AG04449 (cell line): ENCODE results near the gene EOMES.

Source experiments
- CTCF ChIA-PET: fragments of 350-600 bp; formaldehyde crosslinking; extraction: SDS; loops from one replicate; lab custom pipeline; 2021; ENCODE audit warnings: antibody characterized with exemption; lab: Yijun Ruan, JAX
- POLR2A ChIA-PET: fragments of 400-600, 350-600 bp; formaldehyde crosslinking; extraction: SDS; loops from one replicate; lab custom pipeline; 2020; ENCODE audit warnings: antibody characterized with exemption, inconsistent platforms; lab: Yijun Ruan, JAX
- DNase-seq: peaks from one replicate; pipeline ENCODE4 v3.0.0-alpha.2; 2010; ENCODE audit warnings: low read depth, low spot score
- H3K4me3 ChIP-seq: 2 replicates; pipeline ENCODE4 v1.5.1; 2011; ENCODE audit warnings: low read depth, mild to moderate bottlenecking, control low read depth, low read length
- CTCF ChIP-seq: IDR thresholded peaks from one replicate; pipeline ENCODE4 v1.5.1; 2011; ENCODE audit warnings: mild to moderate bottlenecking, moderate library complexity, low read length, control low read depth, inconsistent platforms; ENCODE audit not compliant: insufficient read depth; ENCODE audit errors: missing control alignments

The EOMES gene

DNA sequence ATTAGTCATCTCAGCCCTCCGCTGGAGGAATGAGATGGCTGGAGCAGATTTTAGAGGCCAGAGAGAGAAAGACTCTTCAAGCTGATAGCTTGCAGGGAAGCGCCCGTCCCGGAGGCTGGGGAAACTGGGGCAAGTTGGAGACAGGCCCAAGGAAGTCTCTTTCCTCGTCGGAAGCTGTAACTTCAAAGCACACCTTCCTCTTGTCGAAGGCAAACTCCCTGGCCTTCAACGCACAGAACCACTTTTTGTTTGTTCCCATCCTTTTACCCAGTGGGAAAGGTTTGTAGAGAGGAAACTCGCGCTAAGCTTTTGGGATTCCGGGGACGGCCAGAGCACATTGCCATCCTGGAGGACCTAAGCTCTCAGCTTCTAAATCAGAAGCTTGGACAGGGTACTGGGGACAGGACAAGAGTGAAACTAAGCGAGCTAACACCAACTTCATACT is 900 bp upstream of the EOMES start:
- ChIA-PET CTCF (interaction anchor here (1.2 to 3.1 kb wide), 2 partner anchors 11 to 605 kb away, joined by 3 to 25 read pairs; no protein-coding TSS in a partner anchor), POLR2A (no interaction called here)

GRCh38 chr3:27720899-27721716 is 1.0 kb downstream of the EOMES start:
- DNase-seq, result no peak
- ChIA-PET POLR2A (no interaction called here), CTCF (interaction anchor here (0.7 to 2.4 kb wide), 4 partner anchors 9 to 607 kb away, joined by 3 to 13 read pairs (median 3); no protein-coding TSS in a partner anchor)
- H3K4me3 ChIP-seq, result peak overlapping the region; percentile 30; the same call in 1 of the 2 replicates
- peak; percentile 23 for TF ChIP-seq CTCF

More for the DNA sequence above, 900 bp upstream of the EOMES start:
- TF ChIP-seq CTCF, result no peak
- H3K4me3 ChIP-seq, result no peak overlapping the region
- no peak for DNase-seq

DNA sequence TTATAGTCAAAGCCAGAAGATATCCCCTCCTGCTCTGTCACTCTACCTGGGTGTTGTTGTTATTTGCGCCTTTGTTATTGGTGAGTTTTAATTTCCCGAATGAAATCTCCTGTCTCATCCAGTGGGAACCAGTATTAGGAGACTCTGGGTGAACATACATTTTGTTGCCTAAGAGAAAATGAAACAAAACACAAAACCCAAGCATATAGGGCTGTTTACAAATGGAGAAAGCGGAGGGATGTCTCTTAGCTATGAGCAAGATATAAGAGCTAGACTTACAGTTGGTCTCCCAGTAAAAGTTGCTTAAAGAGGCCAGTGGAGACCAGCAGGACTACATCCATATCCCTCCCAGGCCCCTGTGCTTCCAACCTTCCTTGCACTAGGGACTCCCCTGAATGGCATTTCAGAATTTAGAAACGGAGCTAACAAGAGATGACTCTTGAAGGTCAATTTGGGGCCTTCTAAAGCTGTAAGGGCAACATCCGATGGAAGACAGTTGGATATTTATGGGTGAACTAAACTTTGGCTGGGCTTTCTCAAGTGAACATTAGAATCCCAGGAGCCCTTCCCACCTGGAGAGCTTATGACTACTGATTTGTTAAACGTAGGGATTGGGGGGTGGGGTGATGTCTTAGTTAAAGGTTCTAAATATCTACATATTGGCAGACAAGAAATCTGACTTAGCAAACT is 2.7 kb downstream of the EOMES start:
- POLR2A ChIA-PET, result no interaction called here
- no peak for DNase-seq
- H3K4me3 ChIP-seq, result no peak overlapping the region
- CTCF ChIA-PET, result interaction anchor here (0.6 to 2.4 kb wide), 5 partner anchors 7 to 607 kb away, joined by 3 to 13 read pairs (median 3); no protein-coding TSS in a partner anchor
- no peak for TF ChIP-seq CTCF

GRCh38 chr3:27718459-27718858 is 3.7 kb downstream of the EOMES start:
- TF ChIP-seq CTCF, result no peak
- no peak overlapping the region for H3K4me3 ChIP-seq
- DNase-seq, result no peak
- ChIA-PET CTCF (interaction anchor here (1.3 kb wide), 1 partner anchor 9 kb away, joined by 7 read pairs; no protein-coding TSS in a partner anchor), POLR2A (no interaction called here)

DNA sequence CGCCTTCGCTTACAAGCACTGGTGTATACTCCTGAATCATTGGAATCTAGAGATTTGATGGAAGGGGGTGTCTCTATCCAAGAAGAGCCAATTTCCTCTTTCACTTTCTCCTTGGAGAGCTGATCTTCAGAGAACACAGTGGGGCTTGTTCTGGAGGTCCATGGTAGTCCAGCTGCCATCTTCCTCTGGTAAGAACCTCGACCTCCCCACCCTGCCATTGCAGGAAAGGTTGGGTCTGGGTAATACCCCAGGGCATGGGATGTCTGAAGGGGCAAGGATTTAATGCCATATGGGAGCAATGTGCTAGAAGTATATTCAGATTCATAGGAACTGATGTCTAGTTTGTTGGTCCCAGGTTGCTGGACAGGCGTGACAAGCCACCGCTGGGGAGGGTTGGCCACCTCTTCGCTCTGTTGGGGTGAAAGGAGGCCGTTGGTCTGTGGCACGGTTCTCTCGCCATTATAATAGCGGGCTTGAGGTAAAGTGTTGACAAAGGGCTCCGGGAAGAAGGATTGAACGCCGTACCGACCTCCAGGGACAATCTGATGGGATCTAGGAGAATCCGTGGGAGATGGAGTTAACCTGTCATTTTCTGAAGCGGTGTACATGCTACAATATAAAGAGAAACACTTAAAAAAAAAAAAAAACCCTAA is 4.8 kb downstream of the EOMES start:
- no peak for TF ChIP-seq CTCF
- H3K4me3 ChIP-seq, result no peak overlapping the region
- POLR2A ChIA-PET, result no interaction called here
- CTCF ChIA-PET, result interaction anchor here (1.4 to 1.8 kb wide), 3 partner anchors 11 to 619 kb away, joined by 4 to 6 read pairs (median 5); no protein-coding TSS in a partner anchor
- no peak for DNase-seq
